Activated CD8-positive, alpha-beta memory T cell treated with anti-CD3 and anti-CD28 coated beads for 36 hours (primary cell): ENCODE results near the gene UQCR10. TPM values are rescaled to one million over a fixed set of nuclear protein-coding genes. Genes with fewer than 3 reads are reported as not detected.

Source experiments
- CTCF ChIA-PET: fragments of 350-600 bp; sonication (Branson Sonifier 250); formaldehyde crosslinking; loops from one replicate; lab custom pipeline; 2021; ENCODE audit warnings: antibody characterized with exemption; lab: Charles Lee
- POLR2A ChIA-PET: fragments of 350-600 bp; sonication (Branson Sonifier 250); formaldehyde crosslinking; loops from one replicate; lab custom pipeline; 2021; ENCODE audit warnings: antibody characterized with exemption; lab: Charles Lee
- total RNA-seq, 2 experiments: library from RNA; stranded (reverse); gene quantifications; one replicate each; pipeline ENCODE4 v1.2.3, GENCODE V29; 2021

Gene UQCR10
- total RNA-seq, 2 experiments from 2014 or later, result 110 to 111 TPM

DNA sequence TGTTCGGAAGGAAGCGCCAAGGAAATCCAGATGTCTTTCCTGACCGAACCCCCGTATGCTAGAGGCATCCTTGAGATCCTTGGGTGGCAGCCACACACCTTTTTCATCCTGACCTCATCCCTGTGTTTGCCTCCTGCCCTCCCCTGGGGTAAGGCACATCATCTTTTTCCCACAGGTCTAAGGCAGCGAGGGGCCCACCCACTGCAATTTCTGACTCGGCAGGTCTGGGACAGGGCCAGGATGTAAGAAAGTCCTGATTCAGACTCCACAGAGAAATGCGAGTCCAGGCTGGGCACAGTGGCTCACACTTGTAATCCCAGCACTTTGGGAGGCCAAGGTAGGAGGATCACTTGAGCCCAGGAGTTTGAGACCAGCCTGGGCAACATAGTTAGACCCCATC, 10.8 kb upstream of the UQCR10 start:
- POLR2A ChIA-PET, result no interaction called here
- CTCF ChIA-PET, result interaction anchor here (0.7 kb wide), 1 partner anchor 1470 kb away, joined by 4 read pairs; no protein-coding TSS in a partner anchor

DNA sequence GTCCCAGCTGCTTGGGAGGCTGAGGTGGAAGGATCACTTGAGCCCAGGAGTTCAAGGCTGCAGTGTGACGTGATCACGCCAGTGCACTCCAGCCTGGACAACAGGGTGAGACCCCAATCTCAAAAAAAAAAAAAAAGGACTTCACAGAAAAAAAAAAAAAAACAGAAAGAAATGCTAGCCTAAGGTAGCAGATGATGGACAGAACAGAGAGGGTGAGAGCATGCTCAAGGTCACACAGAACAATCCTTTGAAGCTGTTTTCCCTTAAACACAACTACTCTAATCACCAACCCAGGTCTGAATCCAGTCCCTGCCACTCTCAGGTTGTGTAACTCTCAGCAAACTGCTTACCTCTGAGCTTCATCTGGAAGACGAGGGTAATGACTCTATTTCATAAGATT, 10.1 kb upstream of the UQCR10 start:
- CTCF ChIA-PET, result interaction anchor here (0.7 kb wide), 2 partner anchors 428 to 1471 kb away, joined by 4 to 5 read pairs; no protein-coding TSS in a partner anchor

DNA sequence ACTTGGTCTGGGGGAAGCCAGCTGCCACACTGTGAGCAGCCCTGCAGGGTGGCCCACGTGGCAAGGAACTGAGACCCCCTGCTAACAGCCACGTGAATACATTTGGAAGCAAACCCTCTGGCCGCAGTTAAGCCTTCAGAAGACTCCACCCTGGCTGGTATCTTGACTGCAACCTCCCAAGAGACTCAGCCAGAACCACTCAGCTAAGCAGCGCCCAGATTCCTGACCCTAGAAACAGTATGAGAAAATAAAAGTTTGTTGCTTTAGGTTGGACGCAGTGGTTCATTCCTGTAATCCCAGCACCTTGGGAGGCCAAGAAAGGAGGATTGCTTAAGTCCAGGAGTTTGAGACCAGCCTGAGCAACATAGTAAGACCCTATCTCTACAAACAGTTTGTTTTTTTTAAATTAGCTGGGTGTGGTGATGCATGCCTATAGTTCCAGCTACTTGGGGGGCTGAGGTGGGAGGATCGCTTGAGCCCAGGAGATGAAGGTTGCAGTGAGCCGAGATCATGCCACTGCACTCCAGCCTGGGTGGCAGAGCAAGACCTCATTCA, 9.0 kb upstream of the UQCR10 start:
- ChIA-PET CTCF (no interaction called here), POLR2A (no interaction called here)

More for the DNA sequence above, 10.1 kb upstream of the UQCR10 start:
- POLR2A ChIA-PET, result interaction anchor here (0.6 kb wide), 1 partner anchor 170 kb away, joined by 5 read pairs; no protein-coding TSS in a partner anchor

DNA sequence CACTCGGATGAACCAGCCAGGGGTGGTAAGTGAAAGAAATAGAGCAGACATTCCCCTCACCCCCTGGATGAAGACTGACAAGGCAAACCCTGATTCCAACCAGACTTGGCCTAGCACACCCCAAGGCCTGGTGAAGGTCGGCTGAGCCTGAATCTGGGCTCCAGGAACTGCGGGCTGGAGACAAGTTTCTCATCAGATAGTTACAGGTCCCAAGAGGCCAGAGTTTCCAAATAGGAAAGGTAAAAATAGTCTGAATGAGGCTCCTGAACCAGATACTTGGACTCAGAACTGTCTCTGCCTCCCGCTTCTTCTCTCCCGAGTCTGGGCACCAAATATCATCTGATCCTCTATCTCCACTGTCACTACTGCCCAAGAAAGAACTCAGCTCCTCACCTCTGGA, 8.2 kb upstream of the UQCR10 start:
- CTCF ChIA-PET, result no interaction called here
- POLR2A ChIA-PET, result no interaction called here

DNA sequence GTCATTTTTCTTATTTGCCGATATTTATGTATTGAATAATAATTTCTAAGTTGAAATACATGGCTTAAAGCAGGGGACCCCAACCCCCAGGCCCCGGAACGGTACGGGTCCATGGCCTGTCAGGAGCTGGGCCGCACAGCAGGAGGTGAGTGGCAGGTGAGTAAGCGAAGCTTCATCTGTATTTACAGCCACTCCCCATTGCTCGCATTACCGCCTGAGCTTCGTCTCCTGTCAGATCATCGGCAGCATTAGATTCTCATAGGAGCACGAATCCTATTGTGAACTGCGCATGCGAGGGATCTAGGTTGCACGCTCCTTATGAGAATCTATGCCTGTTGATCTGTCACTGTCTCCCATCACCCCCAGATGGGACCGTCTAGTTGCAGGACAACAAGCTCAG, 4.9 kb upstream of the UQCR10 start:
- ChIA-PET CTCF (no interaction called here), POLR2A (no interaction called here)

DNA sequence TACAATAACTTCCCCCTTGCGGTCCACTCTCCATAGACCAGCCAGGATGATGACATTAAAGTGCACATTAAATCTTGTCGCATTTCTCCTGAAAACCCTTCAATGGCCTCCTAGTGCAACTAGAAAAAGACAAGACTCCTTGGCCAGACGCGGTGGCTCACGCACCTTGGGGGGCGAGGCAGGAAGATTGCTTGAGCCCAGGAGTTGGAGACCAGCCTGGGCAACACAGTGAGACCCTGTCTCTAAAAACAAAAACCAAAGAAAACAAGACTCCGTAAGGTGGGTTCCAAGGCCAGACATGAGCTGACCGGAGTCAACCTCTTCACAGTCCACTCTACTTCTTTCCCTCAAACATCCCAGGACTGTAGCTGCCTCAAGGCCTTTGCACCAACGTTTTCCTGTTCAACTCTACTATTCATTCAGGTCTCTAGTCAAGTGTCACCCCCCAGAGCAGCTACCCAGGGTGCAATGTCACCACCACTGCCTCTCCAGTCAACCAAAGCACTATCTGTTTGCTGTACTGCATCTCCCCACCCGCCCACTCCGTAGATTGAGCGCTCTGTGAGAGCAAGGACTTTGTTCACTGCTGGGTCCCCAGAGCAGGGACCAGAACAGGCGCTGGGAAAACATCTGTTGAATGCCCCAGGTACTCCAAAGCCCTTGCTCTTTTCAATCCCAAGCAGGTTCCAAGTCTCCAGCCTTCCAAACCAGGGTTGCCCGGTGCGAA, 1.1 kb upstream of the UQCR10 start:
- CTCF ChIA-PET, result interaction anchor here (0.7 to 1.6 kb wide), 2 partner anchors 11 to 483 kb away, joined by 3 read pairs; no protein-coding TSS in a partner anchor
- POLR2A ChIA-PET, result interaction anchor here (0.6 to 0.7 kb wide), 2 partner anchors 29 to 316 kb away, joined by 3 to 11 read pairs; no protein-coding TSS in a partner anchor

DNA sequence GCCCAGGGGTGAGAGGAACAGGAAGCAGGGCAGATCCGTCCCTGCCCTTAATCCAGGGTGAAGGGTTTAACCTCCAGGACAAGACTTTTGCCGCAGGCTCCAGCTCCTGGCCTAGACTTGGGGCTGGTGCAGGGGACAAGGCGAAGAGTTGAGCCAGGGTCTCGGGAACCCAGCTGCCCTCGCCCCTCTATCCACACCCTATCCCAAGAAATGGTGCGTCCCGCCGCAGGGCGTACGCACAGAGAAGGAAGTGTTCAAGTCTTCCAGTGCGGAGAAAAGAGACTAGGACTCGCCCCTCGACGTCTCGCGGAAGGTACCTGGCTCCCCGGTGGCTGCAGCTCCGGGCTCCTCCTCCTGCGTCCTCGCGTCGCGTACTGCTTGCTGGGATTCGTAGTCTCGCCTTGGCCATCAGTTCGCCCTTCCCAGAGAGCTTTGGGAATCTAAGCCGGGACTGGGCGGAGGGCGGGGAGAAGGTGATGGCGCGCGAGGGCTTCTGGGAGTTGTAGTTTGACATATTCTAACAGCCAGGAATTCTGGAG, 468 bp upstream of the UQCR10 start, which contains the start of gene ZMAT5:
ZMAT5 (minus strand) TSS at position 376 of the 539 bp plus-strand sequence. CDS start 18,463 bp downstream, outside the sequence.
- CTCF ChIA-PET, result interaction anchor here (0.7 to 1.6 kb wide), 2 partner anchors 12 to 483 kb away, joined by 3 read pairs; no protein-coding TSS in a partner anchor
- POLR2A ChIA-PET, result interaction anchor here (0.6 kb wide), 1 partner anchor 316 kb away, joined by 11 read pairs; no protein-coding TSS in a partner anchor

DNA sequence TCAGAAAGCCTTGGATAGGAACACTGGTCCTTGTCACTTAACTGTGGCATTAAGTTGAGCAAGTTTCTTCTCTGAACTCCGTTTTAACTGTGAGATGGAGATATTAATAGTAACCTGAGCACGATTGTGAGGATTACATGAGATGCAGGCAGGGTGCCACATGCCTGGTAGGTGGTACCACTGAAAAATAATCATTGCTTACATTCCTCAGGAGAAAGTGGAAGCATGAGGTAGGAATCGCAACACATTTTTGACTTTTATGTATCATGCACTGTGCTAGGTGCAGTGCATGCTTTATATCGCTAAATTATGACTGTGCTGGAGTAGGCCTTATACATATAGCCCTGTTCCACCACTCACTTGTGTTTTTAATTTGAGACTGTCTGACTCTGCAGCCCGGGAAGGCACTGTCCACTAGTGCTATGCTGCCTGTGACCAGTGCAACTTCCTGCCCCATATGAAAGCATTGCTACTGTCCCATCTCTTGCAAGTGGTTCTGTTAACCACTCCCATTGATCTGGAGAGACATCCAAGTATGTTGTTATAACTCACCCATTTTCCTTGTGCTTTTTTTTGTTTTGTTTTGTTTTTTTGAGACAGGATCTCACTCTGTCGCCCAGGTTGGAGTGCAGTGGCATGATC, 1.0 kb downstream of the UQCR10 start:
- POLR2A ChIA-PET, result no interaction called here
- CTCF ChIA-PET, result no interaction called here

DNA sequence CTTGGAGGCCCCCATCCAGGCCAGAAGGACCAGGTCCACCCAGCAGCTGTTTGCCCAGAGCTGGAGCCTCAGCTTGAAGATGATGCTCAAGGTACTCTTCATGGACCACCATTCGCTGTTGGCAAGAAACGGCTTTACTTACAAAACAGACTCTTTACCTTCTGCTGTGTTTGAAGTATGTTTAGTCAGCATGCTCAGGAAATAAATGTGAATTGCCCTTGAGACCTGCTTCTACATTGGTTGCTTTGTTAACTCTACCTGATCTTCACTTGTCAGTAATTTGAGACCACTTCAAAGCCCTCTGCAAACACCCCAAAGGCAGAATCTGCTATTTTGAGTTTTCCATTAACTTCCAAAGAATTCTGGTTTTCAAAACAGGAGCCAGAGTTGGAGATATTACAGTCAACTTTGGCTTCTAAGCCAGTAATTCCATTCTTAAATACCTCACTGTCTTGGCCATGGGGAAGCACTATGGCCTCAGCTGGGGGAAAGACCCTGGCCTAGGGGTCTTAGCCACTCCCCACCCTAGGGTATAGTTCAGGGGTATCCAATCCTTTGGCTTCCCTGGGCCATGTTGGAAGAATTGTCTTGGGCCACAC, 2.7 kb downstream of the UQCR10 start:
- ChIA-PET POLR2A (no interaction called here), CTCF (no interaction called here)

DNA sequence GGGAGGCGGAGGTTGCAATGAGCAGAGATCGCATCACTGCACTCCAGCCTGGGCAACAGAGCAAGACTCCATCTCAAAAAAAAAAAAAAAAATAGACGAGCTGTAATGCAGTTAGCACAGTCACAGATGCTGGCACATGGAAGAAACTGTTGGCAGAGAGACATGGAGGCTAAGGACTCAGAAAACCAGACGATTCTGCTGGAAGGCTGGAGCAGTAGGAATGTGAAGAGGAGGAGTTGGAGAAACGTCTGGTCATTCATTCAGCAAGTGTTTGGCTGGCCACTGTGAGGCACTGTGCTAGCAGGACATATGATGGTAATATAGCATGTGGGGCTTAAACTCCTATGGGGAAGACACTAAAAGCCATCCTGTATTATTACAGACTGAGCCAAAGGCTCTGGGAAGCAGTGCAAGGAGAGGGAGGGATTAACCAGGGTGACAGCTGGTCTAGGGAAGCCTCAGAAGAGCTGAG, 5.0 kb downstream of the UQCR10 start:
- CTCF ChIA-PET, result interaction anchor here (0.6 kb wide), 1 partner anchor 66 kb away, joined by 3 read pairs; no protein-coding TSS in a partner anchor

DNA sequence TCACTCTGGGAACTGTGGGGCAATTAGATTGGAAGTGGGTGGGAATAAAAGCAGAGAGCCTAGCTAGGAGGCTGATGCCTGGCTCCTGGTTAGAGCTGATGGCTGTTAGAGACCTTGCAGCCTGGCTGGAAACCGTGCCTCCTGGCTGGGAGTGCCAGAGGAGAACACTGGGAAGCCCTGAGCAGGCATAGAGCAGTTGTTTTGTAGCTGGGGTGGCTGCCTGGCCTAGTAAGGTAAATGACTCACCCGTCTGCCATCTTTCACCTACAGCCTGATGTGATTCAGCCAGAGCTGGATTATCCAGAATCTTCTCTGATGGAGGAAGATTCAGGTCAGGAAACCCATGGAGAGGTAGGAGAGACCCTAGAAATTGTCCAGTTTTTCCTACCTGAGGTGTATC, 6.1 kb downstream of the UQCR10 start:
- CTCF ChIA-PET, result no interaction called here
- POLR2A ChIA-PET, result no interaction called here

More for the DNA sequence above, 5.0 kb downstream of the UQCR10 start:
- POLR2A ChIA-PET, result no interaction called here

DNA sequence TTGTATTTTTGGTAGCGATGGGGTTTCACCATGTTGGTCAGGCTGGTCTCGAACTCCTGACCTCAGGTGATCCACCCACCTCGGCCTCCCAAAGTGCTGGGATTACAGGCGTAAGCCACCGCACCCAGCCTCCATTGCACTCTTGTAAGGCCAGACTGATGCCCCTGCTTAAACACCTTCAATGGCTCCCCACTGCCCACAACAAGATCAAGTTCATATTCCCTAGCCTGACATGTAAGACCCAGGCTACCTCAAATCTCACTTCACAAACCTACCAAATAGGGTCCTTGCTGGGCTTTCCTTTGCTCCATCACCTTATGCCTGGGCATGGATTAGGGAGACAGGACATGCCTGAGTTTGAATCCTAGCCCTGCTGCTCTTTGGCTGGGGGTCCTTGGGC, 13.1 kb downstream of the UQCR10 start:
- ChIA-PET CTCF (no interaction called here), POLR2A (no interaction called here)

DNA sequence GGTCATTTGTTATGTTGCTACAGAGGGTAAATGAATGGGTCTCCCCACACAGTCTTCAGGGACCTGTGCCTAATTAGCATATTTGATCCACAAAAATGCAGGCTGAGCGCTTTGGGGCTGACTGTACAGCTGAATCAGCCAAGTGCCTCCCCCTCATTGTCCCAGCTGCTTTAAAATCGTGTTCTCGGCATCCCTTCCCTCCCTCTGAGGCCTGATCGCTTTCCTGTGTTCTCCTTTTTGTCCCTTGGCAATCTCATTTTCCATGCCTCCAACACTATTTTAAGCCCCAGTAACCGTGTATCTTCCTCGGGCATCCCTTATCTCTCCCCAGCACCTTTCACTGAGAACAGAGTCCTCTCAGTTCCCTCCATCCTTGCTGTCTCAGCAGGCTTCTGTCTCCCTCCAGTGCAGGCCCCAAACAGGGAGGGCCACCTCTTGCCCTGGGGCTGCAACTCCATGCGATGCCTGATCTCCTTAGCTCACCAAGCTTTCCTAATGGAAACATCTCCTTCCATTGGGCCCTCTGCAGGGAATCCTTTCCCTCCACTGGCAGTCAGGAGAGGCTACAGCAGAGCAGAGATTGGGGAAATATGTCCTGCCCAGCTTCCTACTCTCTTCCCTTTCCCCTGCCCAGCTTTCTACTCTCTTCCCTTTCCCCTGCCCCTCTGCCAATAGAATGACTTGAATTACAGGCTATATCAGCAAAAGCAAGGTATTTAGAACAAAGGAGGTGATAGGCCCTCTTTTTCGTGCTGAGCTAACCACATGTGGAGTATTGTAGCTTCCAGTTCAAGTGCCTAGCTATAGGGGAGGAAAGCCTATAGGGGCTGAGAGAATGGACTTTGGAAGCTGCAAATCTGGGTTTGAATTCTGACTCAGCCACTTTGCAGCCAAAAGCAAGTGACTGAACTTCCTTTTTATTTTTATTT, 13.8 kb downstream of the UQCR10 start:
- ChIA-PET CTCF (no interaction called here), POLR2A (no interaction called here)

DNA sequence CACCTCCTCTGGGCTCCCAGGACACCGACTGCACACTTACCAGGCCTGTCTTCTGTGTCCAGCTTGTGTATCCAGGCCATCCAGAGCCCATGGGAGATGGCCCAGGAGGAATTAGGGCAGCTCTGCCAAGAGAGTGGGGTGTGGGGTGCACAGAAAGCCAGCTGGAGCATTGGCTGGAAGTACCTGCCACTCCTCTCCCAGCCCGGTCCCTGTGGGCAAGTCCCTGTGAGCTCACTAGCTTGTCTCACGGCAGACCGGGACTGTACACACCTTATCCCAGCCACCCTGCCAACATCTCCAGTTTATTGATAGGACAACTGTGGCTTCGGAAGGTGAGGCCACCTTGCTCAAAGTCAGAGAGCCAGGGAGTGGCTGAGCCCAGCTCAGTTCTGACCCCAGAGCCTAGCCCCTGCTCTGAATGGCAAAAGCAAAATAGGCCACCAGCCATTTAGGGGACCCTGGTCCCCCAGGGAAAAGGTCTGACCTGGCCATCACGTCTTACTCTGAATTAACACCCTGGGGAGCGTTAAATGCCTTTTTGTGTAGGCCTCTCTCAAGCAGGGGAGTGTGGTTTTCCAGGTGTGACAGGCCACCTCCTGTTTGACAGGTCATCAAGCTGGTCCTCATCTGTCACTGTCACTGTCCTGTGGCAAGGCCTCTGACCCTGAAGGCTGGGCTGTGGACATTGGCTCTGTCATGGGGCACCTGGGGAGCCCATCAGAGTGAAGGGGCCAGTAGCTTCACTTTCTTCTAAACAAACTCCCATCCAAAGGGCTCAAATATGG, 15.1 kb downstream of the UQCR10 start:
- ChIA-PET POLR2A (interaction anchor here (0.5 kb wide), 1 partner anchor 12 kb away, joined by 6 read pairs; no protein-coding TSS in a partner anchor), CTCF (no interaction called here)

DNA sequence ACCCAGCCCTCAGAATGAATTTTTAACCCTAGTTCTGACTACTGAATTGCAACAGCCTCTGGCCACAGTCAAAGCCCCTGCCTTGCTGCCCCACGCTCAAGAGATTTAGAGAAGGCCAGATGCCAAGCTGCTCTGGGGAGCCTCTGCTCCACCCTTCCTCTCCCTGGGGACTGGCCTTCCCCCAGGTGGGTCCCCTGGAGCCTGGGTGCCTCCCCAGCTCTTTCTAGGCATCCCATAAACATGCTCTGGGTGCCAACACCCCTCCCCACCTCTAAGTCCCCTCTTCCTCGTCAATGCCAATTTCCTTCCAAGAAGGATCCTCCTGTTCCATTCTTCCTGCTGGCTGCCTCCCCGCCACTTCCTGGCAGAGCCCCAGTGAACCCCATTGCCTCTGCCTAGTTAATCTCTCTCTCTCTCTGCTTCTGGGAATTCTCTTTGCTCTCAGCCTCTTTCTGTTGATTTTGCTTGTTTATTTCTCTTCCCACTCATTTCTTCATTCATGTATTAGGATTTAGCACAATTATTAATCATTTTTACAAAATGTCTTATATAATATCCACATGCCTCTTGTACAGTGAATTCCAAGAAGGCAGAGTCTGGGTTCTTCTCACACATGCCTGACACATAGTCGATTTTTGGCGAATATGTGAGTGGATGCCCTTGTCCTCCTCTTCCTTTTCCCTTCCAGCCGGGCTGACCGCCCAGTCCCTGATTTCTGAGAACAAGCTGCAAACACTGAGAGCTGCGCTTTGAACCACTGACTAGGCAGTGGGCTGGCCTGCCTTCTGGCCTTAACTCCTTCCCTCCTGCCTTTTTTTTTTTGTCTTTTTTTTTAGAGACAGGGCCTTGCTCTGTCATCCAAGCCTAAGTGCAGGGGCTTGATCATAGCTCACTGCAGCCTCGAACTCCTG, 17.5 kb downstream of the UQCR10 start:
- ChIA-PET POLR2A (no interaction called here), CTCF (interaction anchor here (0.7 kb wide), 1 partner anchor 97 kb away, joined by 3 read pairs; no protein-coding TSS in a partner anchor)

DNA sequence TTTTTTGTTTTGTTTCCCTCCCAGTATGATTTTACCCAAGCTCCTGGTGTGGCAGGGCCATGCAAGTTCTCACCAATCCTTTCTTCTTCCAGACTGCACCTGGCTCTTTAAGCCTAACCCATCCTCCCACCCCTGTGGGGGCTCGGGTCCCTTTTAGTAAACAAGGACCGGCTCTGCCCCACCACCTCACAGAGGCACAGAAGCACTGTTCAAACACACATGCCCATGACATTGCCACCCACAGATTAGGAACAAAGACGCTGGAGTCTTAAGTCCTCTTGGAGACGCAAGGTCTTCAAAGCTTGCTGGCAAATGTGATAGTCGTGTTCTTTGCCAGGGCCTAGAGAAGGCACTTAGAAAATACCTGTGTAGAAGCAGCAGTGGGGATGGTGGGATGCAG, 18.9 kb downstream of the UQCR10 start:
- ChIA-PET CTCF (no interaction called here), POLR2A (no interaction called here)
